HG02885 (cell line): ENCODE data around the gene TFF2.

Source experiments
- ATAC-seq: cut with Tn5 transposase; IDR thresholded peaks from one replicate; pipeline ENCODE4 v1.9.1; 2021; ENCODE audit warnings: mild to moderate bottlenecking; ENCODE audit not compliant: unreplicated experiment, poor library complexity

TFF2 gene

GRCh38 chr21:42348762-42349161 is 2.0 kb downstream of the TFF2 start:
- ATAC-seq, result no peak

GRCh38 chr21:42347601-42348327 is 3.0 kb downstream of the TFF2 start:
- ATAC-seq, result no peak

GRCh38 chr21:42346866-42347600 is 3.8 kb downstream of the TFF2 start:
- no peak for ATAC-seq

- no peak for ATAC-seq
Measured at GRCh38 chr21:42346441-42346840, 4.4 kb downstream of the TFF2 start.

GRCh38 chr21:42344631-42345030 is 6.2 kb downstream of the TFF2 start:
- no peak for ATAC-seq

GRCh38 chr21:42343963-42344510 is 6.8 kb downstream of the TFF2 start:
- ATAC-seq, result no peak

- ATAC-seq, result no peak
Measured at GRCh38 chr21:42343556-42343955, 7.2 kb downstream of the TFF2 start.

GRCh38 chr21:42343101-42343500 is 7.7 kb downstream of the TFF2 start:
- ATAC-seq, result no peak

- no peak for ATAC-seq
Measured at GRCh38 chr21:42341776-42342542, 8.8 kb downstream of the TFF2 start.

- ATAC-seq, result no peak
Measured at GRCh38 chr21:42340187-42341050, 10.4 kb downstream of the TFF2 start.

- no peak for ATAC-seq
Measured at GRCh38 chr21:42338729-42339715, 11.8 kb downstream of the TFF2 start.

GRCh38 chr21:42337830-42338728 is 12.7 kb downstream of the TFF2 start:
- no peak for ATAC-seq

- no peak for ATAC-seq
Measured at GRCh38 chr21:42337276-42337675, 13.5 kb downstream of the TFF2 start.

GRCh38 chr21:42336054-42336453 is 14.7 kb downstream of the TFF2 start:
- ATAC-seq, result no peak

- no peak for ATAC-seq
Measured at GRCh38 chr21:42332557-42333317, 18.1 kb downstream of the TFF2 start.

GRCh38 chr21:42331660-42332059 is 19.1 kb downstream of the TFF2 start:
- ATAC-seq, result no peak
